Measurements from ENCODE around the gene HSPB1. TPM values are rescaled to one million over a fixed set of nuclear protein-coding genes. Genes with fewer than 3 reads are reported as not detected.

Gene HSPB1
- 127 and 153 TPM in 2 replicates for total RNA-seq

DNA sequence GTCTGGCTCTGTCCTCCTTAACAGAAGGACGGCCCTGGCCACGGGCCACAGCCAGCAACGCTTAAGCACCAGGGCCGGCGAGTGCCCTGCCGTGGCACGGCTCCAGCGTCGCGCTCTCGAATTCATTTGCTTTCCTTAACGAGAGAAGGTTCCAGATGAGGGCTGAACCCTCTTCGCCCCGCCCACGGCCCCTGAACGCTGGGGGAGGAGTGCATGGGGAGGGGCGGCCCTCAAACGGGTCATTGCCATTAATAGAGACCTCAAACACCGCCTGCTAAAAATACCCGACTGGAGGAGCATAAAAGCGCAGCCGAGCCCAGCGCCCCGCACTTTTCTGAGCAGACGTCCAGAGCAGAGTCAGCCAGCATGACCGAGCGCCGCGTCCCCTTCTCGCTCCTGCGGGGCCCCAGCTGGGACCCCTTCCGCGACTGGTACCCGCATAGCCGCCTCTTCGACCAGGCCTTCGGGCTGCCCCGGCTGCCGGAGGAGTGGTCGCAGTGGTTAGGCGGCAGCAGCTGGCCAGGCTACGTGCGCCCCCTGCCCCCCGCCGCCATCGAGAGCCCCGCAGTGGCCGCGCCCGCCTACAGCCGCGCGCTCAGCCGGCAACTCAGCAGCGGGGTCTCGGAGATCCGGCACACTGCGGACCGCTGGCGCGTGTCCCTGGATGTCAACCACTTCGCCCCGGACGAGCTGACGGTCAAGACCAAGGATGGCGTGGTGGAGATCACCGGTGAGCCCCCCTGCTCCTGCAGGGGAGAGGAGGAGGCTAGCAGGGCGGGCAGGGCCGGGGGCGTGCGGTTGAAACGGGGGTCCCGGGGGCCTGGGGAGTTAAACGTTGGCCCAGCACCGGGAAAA lies at the start of gene HSPB1:
Gene HSPB1, plus strand, starts transcription at position 327 of the 855 bp plus-strand sequence. Its CDS starts 40 bp downstream, at position 367.

Other genes with a start within 250 kb of the HSPB1 start
- 0.21 and 0.24 TPM in 2 replicates for gene SRRM3, start 100.8 kb upstream of the HSPB1 start, total RNA-seq
- 96.1 and 114 TPM in 2 replicates for gene YWHAG, start 56.3 kb downstream of the HSPB1 start, total RNA-seq
- gene SSC4D, start 107.0 kb downstream of the HSPB1 start, total RNA-seq, result 0.64 and 5.3 TPM in 2 replicates
- 41.7 and 43.9 TPM in 2 replicates for gene ZP3, start 122.3 kb downstream of the HSPB1 start, total RNA-seq
- 16.0 and 32.8 TPM in 2 replicates for gene DTX2, start 159.0 kb downstream of the HSPB1 start, total RNA-seq
- gene UPK3B, start 207.9 kb downstream of the HSPB1 start, total RNA-seq, result 0.72 and 1.7 TPM in 2 replicates
- gene SPDYE16, start 240.6 kb downstream of the HSPB1 start, total RNA-seq, result not detected in 2 replicates

Data from tracheal epithelial cell (primary cell).